GM23338 (cell line): ENCODE data around the gene GPR55. TPM values are rescaled to one million over a fixed set of nuclear protein-coding genes. Genes with fewer than 3 reads are reported as not detected.

ENCODE experiments used
- ATAC-seq: fragments of 200-7000 bp; cut with Tn5 transposase; 3 replicates; pipeline ENCODE4 v1.9.1; 2020
- DNase-seq: peaks from one replicate; pipeline ENCODE4 v3.0.0-alpha.2; 2015; ENCODE audit warnings: low spot score
- H2AFZ ChIP-seq: fragments of 200-600 bp; sonication (generic); 2 replicates; pipeline ENCODE4 v1.8.0; 2016; ENCODE audit warnings: antibody characterized with exemption, mild to moderate bottlenecking, moderate library complexity
- H3F3A ChIP-seq: fragments of 200-600 bp; sonication (generic); replicated peaks from 2 replicates; pipeline ENCODE4 v1.8.0; 2017; ENCODE audit warnings: antibody characterized with exemption, mixed run types, low read depth
- H3K27ac ChIP-seq: fragments of 200-600 bp; sonication (generic); 2 replicates; pipeline ENCODE4 v1.6.1; 2016; ENCODE audit warnings: low read depth
- H3K27me3 ChIP-seq: fragments of 200-600 bp; sonication (generic); 2 replicates; pipeline ENCODE4 v1.8.0; 2016; ENCODE audit warnings: mild to moderate bottlenecking, mixed run types, moderate library complexity; ENCODE audit not compliant: insufficient read depth
- H3K36me3 ChIP-seq: fragments of 200-600 bp; sonication (generic); 2 replicates; pipeline ENCODE4 v1.8.0; 2016; ENCODE audit warnings: mild to moderate bottlenecking; ENCODE audit not compliant: insufficient read depth
- H3K4me1 ChIP-seq: fragments of 200-600 bp; sonication (generic); 2 replicates; pipeline ENCODE4 v1.8.0; 2016; ENCODE audit warnings: mild to moderate bottlenecking, moderate library complexity; ENCODE audit not compliant: insufficient read depth
- H3K4me2 ChIP-seq: fragments of 200-600 bp; sonication (generic); 2 replicates; pipeline ENCODE4 v1.7.1; 2017; ENCODE audit warnings: mixed run types
- H3K4me3 ChIP-seq: fragments of 200-600 bp; sonication (generic); 2 replicates; pipeline ENCODE4 v1.6.1; 2016; ENCODE audit warnings: mixed run types
- H3K79me2 ChIP-seq: fragments of 200-600 bp; sonication (generic); replicated peaks from 2 replicates; pipeline ENCODE4 v1.8.0; 2017; ENCODE audit warnings: mild to moderate bottlenecking; ENCODE audit not compliant: insufficient read depth
- H3K9me2 ChIP-seq: fragments of 200-600 bp; sonication (generic); 2 replicates; pipeline ENCODE4 v1.8.0; 2017; ENCODE audit not compliant: insufficient read depth
- H4K20me1 ChIP-seq: fragments of 200-600 bp; sonication (generic); replicated peaks from 2 replicates; pipeline ENCODE4 v1.8.0; 2017; ENCODE audit warnings: mild to moderate bottlenecking; ENCODE audit not compliant: insufficient read depth
- H3K27ac Mint-ChIP-seq: 2 replicates; pipeline ENCODE4 v1.8.0; 2020; ENCODE audit warnings: inconsistent platforms, mild to moderate bottlenecking, moderate library complexity, mixed read lengths
- H3K27me3 Mint-ChIP-seq: 3 replicates; pipeline ENCODE4 v1.8.0; 2022; ENCODE audit warnings: low read depth, mild to moderate bottlenecking, moderate library complexity, mixed read lengths, inconsistent platforms; ENCODE audit not compliant: insufficient read depth, poor library complexity
- H3K36me3 Mint-ChIP-seq: 3 replicates; pipeline ENCODE4 v1.8.0; 2021; ENCODE audit warnings: low read depth, mild to moderate bottlenecking, inconsistent platforms, moderate library complexity, mixed read lengths
- H3K4me1 Mint-ChIP-seq: 3 replicates; pipeline ENCODE4 v1.8.0; 2020; ENCODE audit warnings: mild to moderate bottlenecking, inconsistent platforms, mixed read lengths
- H3K4me3 Mint-ChIP-seq: 3 replicates; pipeline ENCODE4 v1.8.0; 2021; ENCODE audit warnings: moderate library complexity, mild to moderate bottlenecking, inconsistent platforms, mixed read lengths
- H3K9me3 Mint-ChIP-seq: 3 replicates; pipeline ENCODE4 v1.8.0; 2020; ENCODE audit warnings: moderate library complexity, mild to moderate bottlenecking, inconsistent platforms, mixed read lengths
- CREB1 ChIP-seq: fragments of 250-450 bp; sonication (Bioruptor Pico); IDR thresholded peaks from 2 replicates; pipeline ENCODE4 v1.5.0; 2020; ENCODE audit warnings: low read depth, mild to moderate bottlenecking, moderate library complexity
- ETS1 ChIP-seq: IDR thresholded peaks from 2 replicates; pipeline ENCODE4 v1.6.1; 2016; ENCODE audit warnings: antibody characterized with exemption
- POLR2AphosphoS5 ChIP-seq: IDR thresholded peaks from 2 replicates; pipeline ENCODE4 v1.6.1; 2016; ENCODE audit warnings: antibody characterized with exemption, low read depth
- ZNF114 ChIP-seq: fragments of 250-450 bp; sonication (Bioruptor Pico); IDR thresholded peaks from 2 replicates; pipeline ENCODE4 v1.5.0; 2020; ENCODE audit warnings: mild to moderate bottlenecking, moderate library complexity
- ZNF331 ChIP-seq: fragments of 250-450 bp; sonication (Bioruptor Pico); IDR thresholded peaks from 2 replicates; pipeline ENCODE4 v1.5.0; 2020; ENCODE audit warnings: low read depth, mild to moderate bottlenecking, moderate library complexity
- ZNF462 ChIP-seq: fragments of 250-450 bp; sonication (Bioruptor Pico); IDR thresholded peaks from 2 replicates; pipeline ENCODE4 v1.5.0; 2020; ENCODE audit warnings: mild to moderate bottlenecking, moderate library complexity
- polyA plus RNA-seq: library from polyadenylated mRNA; unstranded; fragments of >200 nt; fragmentation: Nextera tagmentation; extraction: Ambion mirVana; gene quantifications from 2 replicates; pipeline ENCODE4 v1.2.1, GENCODE V29; 2016
- total RNA-seq: library from RNA; depleted of rRNA; stranded (reverse); fragments of >200 nt; shearing (Covaris generic); gene quantifications from 2 replicates; pipeline ENCODE4 v1.2.3, GENCODE V29; 2014

GPR55 gene
- total and polyA plus RNA-seq, 2 experiments from 2014 or later = not detected

GRCh38 chr2:230878599-230879188 lies 46.3 kb downstream of the GPR55 start (continued):
- TF ChIP-seq ZNF462 (CRISPR knock-in tag) (no peak), CREB1 (no peak), POLR2AphosphoS5 (no peak), ZNF331 (CRISPR knock-in tag) (no peak), ETS1 (no peak), ZNF114 (CRISPR knock-in tag) (no peak)

GRCh38 chr2:230877759-230878598 lies 47.1 kb downstream of the GPR55 start:
- Histone ChIP-seq H3K79me2 (peaks cover 16% of the 10 kb centered on the region), H3K36me3 (peaks cover 33% of the 10 kb centered on the region), H3K27ac (0 out of 2 replicates have a peak overlapping the region, but pooled peaks have one; percentile 19), H3K27me3 (no peaks in the 10 kb centered on the region), H3K4me3 (no peak overlapping the region), H3K9me2 (no peaks in the 10 kb centered on the region), H3K4me2 (no peak overlapping the region), H2AFZ (no peak overlapping the region), H3K4me1 (no peaks in the 10 kb centered on the region), H3F3A (peaks cover 16% of the 10 kb centered on the region; the same call in 1 of the 2 replicates), H4K20me1 (peaks cover 6% of the 10 kb centered on the region)
- H3K27ac Mint-ChIP-seq = no peak overlapping the region; the same call in 1 of the 2 replicates
- peaks cover 17% of the 10 kb centered on the region; the same call in 2 of the 3 replicates for H3K4me1 Mint-ChIP-seq
- H3K27me3 Mint-ChIP-seq = peaks cover 4% of the 10 kb centered on the region
- H3K36me3 Mint-ChIP-seq = peaks cover 71% of the 10 kb centered on the region
- no peaks in the 10 kb centered on the region for H3K9me3 Mint-ChIP-seq
- DNase-seq (no peak), ATAC-seq (no peak)
- no peak overlapping the region; the same call in 2 of the 3 replicates for H3K4me3 Mint-ChIP-seq
- no peak for TF ChIP-seq ZNF462 (CRISPR knock-in tag)
- no peak for TF ChIP-seq ZNF331 (CRISPR knock-in tag)
- no peak for TF ChIP-seq CREB1
